RWPE1 (cell line): ENCODE measurements around the gene ABTB1.

Experiments
- CTCF ChIA-PET: fragments of 350-600 bp; sonication (Branson Sonifier 250); formaldehyde crosslinking; extraction: SDS; loops from one replicate; lab custom pipeline; 2021; lab: Yijun Ruan, JAX
- POLR2A ChIA-PET: fragments of 400-600 bp; formaldehyde crosslinking; extraction: SDS; loops from one replicate; lab custom pipeline; 2020; ENCODE audit warnings: antibody characterized with exemption; ENCODE audit not compliant: low non-redundant PET; lab: Yijun Ruan, JAX
- DNase-seq: peaks from one replicate; pipeline ENCODE4 v3.0.0; 2012; ENCODE audit warnings: low spot score
- H3K27ac ChIP-seq: fragments of 450-650 bp; 2 replicates; pipeline ENCODE4 v1.5.1; 2017
- CTCF ChIP-seq: fragments of 450-650 bp; conservative IDR thresholded peaks from 2 replicates; pipeline ENCODE4 v1.5.1; 2017; ENCODE audit warnings: low read depth, mild to moderate bottlenecking

Gene ABTB1

GRCh38 chr3:127689266-127689860, 16.6 kb downstream of the ABTB1 start:
- peak overlapping the region; percentile 98 for H3K27ac ChIP-seq
- ChIA-PET POLR2A (no interaction called here), CTCF (interaction anchor here (0.8 to 1.2 kb wide), 2 partner anchors 114 to 305 kb away, joined by 5 read pairs; no protein-coding TSS in a partner anchor)
- TF ChIP-seq CTCF: no peak
- no peak for DNase-seq

GRCh38 chr3:127690106-127690505, 17.4 kb downstream of the ABTB1 start:
- no peak for TF ChIP-seq CTCF
- DNase-seq: peak; percentile 69
- ChIA-PET POLR2A (no interaction called here), CTCF (interaction anchor here (1.2 kb wide), 1 partner anchor 115 kb away, joined by 5 read pairs; no protein-coding TSS in a partner anchor)
- peak overlapping the region; percentile 98 for H3K27ac ChIP-seq

- DNase-seq: peak; percentile 50
- peak; percentile 69 for TF ChIP-seq CTCF
- H3K27ac ChIP-seq: peak overlapping the region; percentile 98
- CTCF ChIA-PET: interaction anchor here (0.5 to 0.9 kb wide), 16 partner anchors 9 to 375 kb away, joined by 3 to 5 read pairs (median 3); no protein-coding TSS in a partner anchor
- POLR2A ChIA-PET: interaction anchor here (0.6 kb wide), 1 partner anchor 134 kb away, joined by 5 read pairs; no protein-coding TSS in a partner anchor
These were observed 18.2 kb downstream of the ABTB1 start for GRCh38 chr3:127690823-127691452.

- POLR2A ChIA-PET: interaction anchor here (0.7 kb wide), 1 partner anchor 15 kb away, joined by 9 read pairs; no protein-coding TSS in a partner anchor
- H3K27ac ChIP-seq: peak overlapping the region; percentile 98
- no peak for TF ChIP-seq CTCF
- DNase-seq: no peak
- CTCF ChIA-PET: interaction anchor here (0.5 to 0.9 kb wide), 16 partner anchors 9 to 374 kb away, joined by 3 to 5 read pairs (median 3); no protein-coding TSS in a partner anchor
These were observed 18.7 kb downstream of the ABTB1 start for GRCh38 chr3:127691489-127691888.

GRCh38 chr3:127691974-127692373, 19.2 kb downstream of the ABTB1 start:
- TF ChIP-seq CTCF: no peak
- ChIA-PET POLR2A (interaction anchor here (0.7 kb wide), 1 partner anchor 15 kb away, joined by 9 read pairs; no protein-coding TSS in a partner anchor), CTCF (interaction anchor here (0.7 kb wide), 1 partner anchor 102 kb away, joined by 3 read pairs; no protein-coding TSS in a partner anchor)
- DNase-seq: no peak
- peak overlapping the region; percentile 98 for H3K27ac ChIP-seq

- H3K27ac ChIP-seq: peak overlapping the region; percentile 98
- ChIA-PET POLR2A (no interaction called here), CTCF (no interaction called here)
- DNase-seq: no peak
- TF ChIP-seq CTCF: no peak
These were observed 20.0 kb downstream of the ABTB1 start for GRCh38 chr3:127692501-127693335.
